DMS 273 (cell line): ENCODE measurements around the gene PYY.
"Not testable (repeated sequence)": the region's sequence is repeated elsewhere in the genome, so short reads cannot be mapped to it uniquely, and the experiment has no call there.

Experiments
- DNase-seq: peaks from one replicate; lab custom pipeline; 2025; ENCODE audit not compliant: unreplicated experiment; lab: John Stamatoyannopoulos, UW

PYY gene

GRCh38 chr17:43953746-43954145, at the start of gene PYY:
TSS of gene PYY (minus strand) at chr17:43953940. CDS start at chr17:43953483, 457 bp downstream.
- DNase-seq, result no peak

GRCh38 chr17:44002141-44002848, 48.6 kb upstream of the PYY start:
- no peak for DNase-seq

GRCh38 chr17:44001461-44001920, 47.8 kb upstream of the PYY start:
- no peak for DNase-seq

- DNase-seq, result no peak
These were observed 47.2 kb upstream of the PYY start for GRCh38 chr17:44000871-44001460.

- DNase-seq, result no peak
These were observed 46.6 kb upstream of the PYY start for GRCh38 chr17:44000141-44000860.

- no peak for DNase-seq
These were observed 45.3 kb upstream of the PYY start for GRCh38 chr17:43999024-43999423.

- DNase-seq, result no peak
These were observed 44.8 kb upstream of the PYY start for GRCh38 chr17:43998552-43998951.

- not testable (repeated sequence) for DNase-seq
These were observed 43.4 kb upstream of the PYY start for GRCh38 chr17:43997180-43997579.

GRCh38 chr17:43995150-43995471, 41.4 kb upstream of the PYY start:
- DNase-seq, result no peak

GRCh38 chr17:43994272-43995149, 40.8 kb upstream of the PYY start:
- DNase-seq, result peak; percentile 86

GRCh38 chr17:43992641-43993040, 38.9 kb upstream of the PYY start:
- DNase-seq, result no peak

- DNase-seq, result no peak
These were observed 34.6 kb upstream of the PYY start for GRCh38 chr17:43988301-43988700.

GRCh38 chr17:43987131-43988021, 33.6 kb upstream of the PYY start:
- no peak for DNase-seq

GRCh38 chr17:43986225-43986981, 32.7 kb upstream of the PYY start:
- no peak for DNase-seq

- no peak for DNase-seq
These were observed 30.8 kb upstream of the PYY start for GRCh38 chr17:43984521-43984920.

- peak; percentile 68 for DNase-seq
These were observed 30.0 kb upstream of the PYY start for GRCh38 chr17:43983515-43984411.

- no peak for DNase-seq
These were observed 29.4 kb upstream of the PYY start for GRCh38 chr17:43983196-43983514.

- DNase-seq, result no peak
These were observed 28.4 kb upstream of the PYY start for GRCh38 chr17:43982171-43982570.

GRCh38 chr17:43979671-43980070, 25.9 kb upstream of the PYY start:
- DNase-seq, result no peak
